ENCODE measurements around the gene PKNOX1.

DNA sequence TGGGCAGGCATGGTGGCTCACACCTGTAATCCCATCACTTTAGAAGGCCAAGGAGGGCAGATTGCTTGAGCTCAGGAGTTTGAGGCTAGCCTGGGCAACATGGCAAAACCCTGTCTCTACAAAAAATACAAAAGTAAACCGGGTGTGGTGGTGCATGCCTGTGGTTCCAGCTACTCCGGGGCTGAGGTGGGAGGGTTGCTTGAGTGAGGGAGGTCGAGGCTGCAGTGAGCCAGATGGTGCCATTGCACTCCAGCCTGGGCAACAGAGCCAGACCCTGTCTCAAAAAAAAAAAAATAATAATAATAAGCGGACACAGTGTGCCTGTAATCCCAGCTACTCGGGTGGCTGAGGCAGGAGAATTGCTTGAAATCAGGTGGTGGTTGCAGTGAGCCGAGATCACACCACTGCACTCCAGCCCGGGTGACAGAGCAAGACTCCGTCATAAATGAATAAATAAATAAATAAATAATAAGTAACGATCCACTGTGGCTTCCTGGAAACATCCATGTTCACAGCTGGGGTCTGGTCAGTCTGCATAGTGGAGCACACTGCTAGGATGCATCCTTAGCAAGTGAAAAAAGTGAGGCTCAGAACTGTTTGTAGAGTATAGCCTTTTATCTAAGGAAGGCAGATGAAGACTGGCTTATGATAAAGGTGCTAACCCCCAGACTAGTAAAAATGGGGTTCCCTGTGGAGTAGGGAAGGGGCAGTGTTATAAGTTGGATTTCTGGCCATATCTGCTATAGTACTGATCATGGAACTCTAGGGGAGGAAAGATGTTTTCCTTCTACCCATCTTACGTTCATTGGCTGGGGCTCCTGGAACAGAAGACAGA is 15.7 kb downstream of the PKNOX1 start:
- TF ChIP-seq YY1 (IDR thresholded peaks at IDR 0.05; ENCODE audit: insufficient read depth, insufficient read length) (no peak), SUZ12 (IDR thresholded peaks at IDR 0.05; ENCODE audit: extremely low read depth, insufficient read depth, insufficient read length) (no peak), ZNF274 (IDR thresholded peaks at IDR 0.05; ENCODE audit: low read depth, low read length) (no peak)

Measured in NT2/D1 (cell line).